HL-60 (cell line): ENCODE results near the gene PLOD1.
A peak's percentile ranks its signal among the peaks of the same experiment; 100 is the strongest.

Source experiments
- DNase-seq, 2 experiments: peaks; one replicate each; pipeline ENCODE4 v3.0.0-alpha.2; 2010 to 2020; ENCODE audit warnings: low read depth in 1 of 2, low spot score in 1 of 2
- H3K27ac ChIP-seq: fragments of 250-450 bp; sonication (Bioruptor Pico); replicated peaks from 2 replicates; pipeline ENCODE4 v1.5.1; 2020; ENCODE audit warnings: mild to moderate bottlenecking, moderate library complexity
- H3K27me3 ChIP-seq: fragments of 250-450 bp; sonication (Bioruptor Pico); 2 replicates; pipeline ENCODE4 v1.5.1; 2021; ENCODE audit warnings: mild to moderate bottlenecking, moderate library complexity; ENCODE audit not compliant: insufficient read depth, poor library complexity, severe bottlenecking
- H3K4me3 ChIP-seq: replicated peaks from 2 replicates; pipeline ENCODE4 v1.5.1; 2011; ENCODE audit warnings: mild to moderate bottlenecking, control low read depth, low read length; ENCODE audit not compliant: insufficient read depth
- GABPA ChIP-seq: IDR thresholded peaks from 2 replicates; pipeline ENCODE4 v1.6.1; 2012; ENCODE audit warnings: low read depth
- POLR2AphosphoS5 ChIP-seq: IDR thresholded peaks from 2 replicates; pipeline ENCODE4 v1.6.1; 2012; ENCODE audit warnings: low read depth
- SPI1 ChIP-seq: IDR thresholded peaks from 2 replicates; pipeline ENCODE4 v1.6.1; 2012; ENCODE audit warnings: low read depth, mild to moderate bottlenecking, borderline replicate concordance
- TF ChIP-seq, protein P1 (sequence below): IDR thresholded peaks from one replicate; pipeline ENCODE4 v1.5.1; 2011; ENCODE audit warnings: low read length, control low read depth, inconsistent platforms; ENCODE audit not compliant: insufficient read depth
- TF ChIP-seq, protein P2 (sequence below): IDR thresholded peaks from 2 replicates; pipeline ENCODE4 v1.6.1; 2012; ENCODE audit warnings: low read depth; ENCODE audit not compliant: insufficient replicate concordance

PLOD1 gene

DNA sequence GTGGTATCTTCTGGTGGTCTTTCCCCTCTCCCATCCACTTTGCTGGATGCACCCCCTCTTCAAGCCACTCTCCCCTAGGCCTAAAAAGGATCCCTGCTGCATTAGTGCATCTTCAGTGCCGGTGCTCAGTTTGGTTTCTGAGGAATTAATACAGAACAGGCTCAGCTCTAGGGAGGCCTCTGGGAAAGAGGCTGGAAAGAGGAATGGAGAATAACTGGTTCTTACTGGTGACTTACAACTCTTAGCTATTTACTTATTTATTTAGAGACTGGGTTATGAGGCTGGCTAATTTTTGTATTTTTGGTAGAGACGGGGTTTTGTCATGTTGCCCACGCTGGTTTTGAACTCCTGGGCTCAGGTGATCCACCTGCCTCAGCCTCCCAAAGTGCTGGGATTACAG lies 64.7 kb downstream of the PLOD1 start:
- Histone ChIP-seq H3K27ac (no peak overlapping the region), H3K27me3 (no peaks in the 10 kb centered on the region), H3K4me3 (no peak overlapping the region)
- TF ChIP-seq, protein P1, sequence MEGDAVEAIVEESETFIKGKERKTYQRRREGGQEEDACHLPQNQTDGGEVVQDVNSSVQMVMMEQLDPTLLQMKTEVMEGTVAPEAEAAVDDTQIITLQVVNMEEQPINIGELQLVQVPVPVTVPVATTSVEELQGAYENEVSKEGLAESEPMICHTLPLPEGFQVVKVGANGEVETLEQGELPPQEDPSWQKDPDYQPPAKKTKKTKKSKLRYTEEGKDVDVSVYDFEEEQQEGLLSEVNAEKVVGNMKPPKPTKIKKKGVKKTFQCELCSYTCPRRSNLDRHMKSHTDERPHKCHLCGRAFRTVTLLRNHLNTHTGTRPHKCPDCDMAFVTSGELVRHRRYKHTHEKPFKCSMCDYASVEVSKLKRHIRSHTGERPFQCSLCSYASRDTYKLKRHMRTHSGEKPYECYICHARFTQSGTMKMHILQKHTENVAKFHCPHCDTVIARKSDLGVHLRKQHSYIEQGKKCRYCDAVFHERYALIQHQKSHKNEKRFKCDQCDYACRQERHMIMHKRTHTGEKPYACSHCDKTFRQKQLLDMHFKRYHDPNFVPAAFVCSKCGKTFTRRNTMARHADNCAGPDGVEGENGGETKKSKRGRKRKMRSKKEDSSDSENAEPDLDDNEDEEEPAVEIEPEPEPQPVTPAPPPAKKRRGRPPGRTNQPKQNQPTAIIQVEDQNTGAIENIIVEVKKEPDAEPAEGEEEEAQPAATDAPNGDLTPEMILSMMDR: no peak
- no peak for TF ChIP-seq SPI1
- TF ChIP-seq GABPA: no peak
- TF ChIP-seq POLR2AphosphoS5: no peak
- TF ChIP-seq, protein P2, sequence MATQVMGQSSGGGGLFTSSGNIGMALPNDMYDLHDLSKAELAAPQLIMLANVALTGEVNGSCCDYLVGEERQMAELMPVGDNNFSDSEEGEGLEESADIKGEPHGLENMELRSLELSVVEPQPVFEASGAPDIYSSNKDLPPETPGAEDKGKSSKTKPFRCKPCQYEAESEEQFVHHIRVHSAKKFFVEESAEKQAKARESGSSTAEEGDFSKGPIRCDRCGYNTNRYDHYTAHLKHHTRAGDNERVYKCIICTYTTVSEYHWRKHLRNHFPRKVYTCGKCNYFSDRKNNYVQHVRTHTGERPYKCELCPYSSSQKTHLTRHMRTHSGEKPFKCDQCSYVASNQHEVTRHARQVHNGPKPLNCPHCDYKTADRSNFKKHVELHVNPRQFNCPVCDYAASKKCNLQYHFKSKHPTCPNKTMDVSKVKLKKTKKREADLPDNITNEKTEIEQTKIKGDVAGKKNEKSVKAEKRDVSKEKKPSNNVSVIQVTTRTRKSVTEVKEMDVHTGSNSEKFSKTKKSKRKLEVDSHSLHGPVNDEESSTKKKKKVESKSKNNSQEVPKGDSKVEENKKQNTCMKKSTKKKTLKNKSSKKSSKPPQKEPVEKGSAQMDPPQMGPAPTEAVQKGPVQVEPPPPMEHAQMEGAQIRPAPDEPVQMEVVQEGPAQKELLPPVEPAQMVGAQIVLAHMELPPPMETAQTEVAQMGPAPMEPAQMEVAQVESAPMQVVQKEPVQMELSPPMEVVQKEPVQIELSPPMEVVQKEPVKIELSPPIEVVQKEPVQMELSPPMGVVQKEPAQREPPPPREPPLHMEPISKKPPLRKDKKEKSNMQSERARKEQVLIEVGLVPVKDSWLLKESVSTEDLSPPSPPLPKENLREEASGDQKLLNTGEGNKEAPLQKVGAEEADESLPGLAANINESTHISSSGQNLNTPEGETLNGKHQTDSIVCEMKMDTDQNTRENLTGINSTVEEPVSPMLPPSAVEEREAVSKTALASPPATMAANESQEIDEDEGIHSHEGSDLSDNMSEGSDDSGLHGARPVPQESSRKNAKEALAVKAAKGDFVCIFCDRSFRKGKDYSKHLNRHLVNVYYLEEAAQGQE: no peak
- no peak for DNase-seq

GRCh38 chr1:12001249-12001917 lies 66.9 kb downstream of the PLOD1 start:
- TF ChIP-seq SPI1: no peak
- TF ChIP-seq, protein P1: peak; percentile 37
- DNase-seq: peak in 1 of 2 experiments; percentile 45
- Histone ChIP-seq H3K27ac (no peak overlapping the region), H3K27me3 (no peaks in the 10 kb centered on the region), H3K4me3 (no peak overlapping the region)

DNA sequence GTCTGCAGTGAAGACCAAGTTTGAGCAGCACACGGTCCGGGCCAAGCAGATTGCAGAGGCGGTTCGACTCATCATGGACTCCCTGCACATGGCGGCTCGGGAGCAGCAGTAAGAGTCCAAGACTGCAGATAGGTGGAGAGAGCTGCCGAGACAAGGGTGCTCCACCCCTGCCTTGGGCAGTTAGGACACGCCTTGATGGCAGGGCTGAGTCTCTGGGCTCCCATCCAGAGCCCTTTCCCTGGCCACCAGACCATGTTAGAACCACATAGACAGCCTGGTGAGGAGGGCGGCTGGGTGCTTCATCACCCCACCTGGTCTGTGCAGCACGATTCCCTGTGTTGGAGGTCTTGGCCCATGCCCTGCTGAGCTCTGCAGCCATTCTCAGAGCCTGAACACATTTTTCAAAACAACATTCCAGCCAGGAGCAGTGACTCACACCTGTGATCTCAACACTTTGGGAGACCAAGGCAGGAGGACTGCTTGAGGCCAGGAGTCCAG lies 67.5 kb downstream of the PLOD1 start:
- Histone ChIP-seq H3K27ac (no peak overlapping the region), H3K27me3 (no peaks in the 10 kb centered on the region), H3K4me3 (no peak overlapping the region)
- TF ChIP-seq, protein P1: no peak
- TF ChIP-seq POLR2AphosphoS5: no peak
- TF ChIP-seq, protein P2: no peak
- DNase-seq: no peak

DNA sequence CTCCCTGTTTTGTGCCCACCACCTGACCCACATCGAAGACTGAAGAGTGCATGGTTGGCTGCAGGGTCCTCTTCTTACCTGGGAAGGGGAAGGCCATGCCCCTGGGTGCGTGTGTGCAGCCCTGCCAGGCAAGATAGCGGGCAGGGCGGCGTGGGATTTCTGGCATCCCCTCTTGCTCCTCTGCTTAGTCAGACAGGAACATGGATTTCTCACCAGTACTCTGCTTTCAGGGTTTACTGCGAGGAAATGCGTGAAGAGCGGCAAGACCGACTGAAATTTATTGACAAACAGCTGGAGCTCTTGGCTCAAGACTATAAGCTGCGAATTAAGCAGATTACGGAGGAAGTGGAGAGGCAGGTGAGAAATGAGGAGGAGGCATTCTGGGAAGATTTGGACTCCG lies 69.2 kb downstream of the PLOD1 start:
- no peak overlapping the region for H3K27ac ChIP-seq
- DNase-seq: no peak
- H3K27me3 ChIP-seq: no peaks in the 10 kb centered on the region
- TF ChIP-seq GABPA (no peak), SPI1 (no peak), POLR2AphosphoS5 (no peak)
- TF ChIP-seq, protein P1: no peak
- TF ChIP-seq, protein P2: no peak
- no peak overlapping the region for H3K4me3 ChIP-seq
